GM12878 (cell line): Measurements from ENCODE around the gene TRIL. TPM values are rescaled to one million over a fixed set of nuclear protein-coding genes. Genes with fewer than 3 reads are reported as not detected.

Source experiments
- ATAC-seq: fragments of 200-7000 bp; cut with Tn5 transposase; 3 replicates; pipeline ENCODE4 v1.9.1; 2020; ENCODE audit warnings: mild to moderate bottlenecking, moderate library complexity
- BruUV-seq: library from RNA; stranded (reverse); fragments of 400-500 nt; replicated peaks from 2 replicates; lab custom pipeline; 2021; lab: Mats Ljungman, UMichigan
- CTCF ChIA-PET: fragments of 300-600 bp; sonication (Branson Sonifier 250); formaldehyde crosslinking; extraction: SDS; loops from one replicate; lab custom pipeline; 2021; ENCODE audit warnings: inconsistent platforms; lab: Yijun Ruan, JAX
- POLR2A ChIA-PET: fragments of 350-600 bp; formaldehyde crosslinking; extraction: SDS; loops from one replicate; lab custom pipeline; 2021; ENCODE audit warnings: inconsistent platforms; lab: Charles Lee
- RAD21 ChIA-PET: fragments of 300-600 bp; sonication (Branson Sonifier 250); formaldehyde crosslinking; loops from one replicate; lab custom pipeline; 2023; ENCODE audit warnings: antibody characterized with exemption; ENCODE audit not compliant: unreplicated experiment; lab: Charles Lee
- SMC1A ChIA-PET: fragments of 300-600 bp; sonication (Branson Sonifier 250); formaldehyde crosslinking; loops from one replicate; lab custom pipeline; 2023; ENCODE audit not compliant: unreplicated experiment, uncharacterized antibody; lab: Charles Lee
- DNase-seq: peaks from one replicate; pipeline ENCODE4 v3.0.0-alpha.2; 2011; ENCODE audit warnings: low read depth, low spot score
- FAIRE-seq: peaks from 3 replicates; lab custom pipeline; 2011; peaks lifted over from hg19 to GRCh38; lab: Jason Lieb, UNC
- H2AFZ ChIP-seq: 2 replicates; pipeline ENCODE4 v1.6.0; 2011; ENCODE audit warnings: low read depth, low read length, control low read depth; ENCODE audit not compliant: control insufficient read depth
- H3K27ac ChIP-seq: 2 replicates; pipeline ENCODE4 v1.5.1; 2011; ENCODE audit warnings: control low read depth; ENCODE audit not compliant: control insufficient read depth, insufficient read depth
- H3K27me3 ChIP-seq, 2 experiments: replicated peaks in 1 of 2; 2 replicates each; pipeline versions ENCODE4 v1.6.0 to v1.6.1; 2011; ENCODE audit warnings: low read length in 1 of 2; ENCODE audit not compliant: control insufficient read depth in 2 of 2, insufficient read depth in 2 of 2
- H3K36me3 ChIP-seq, 2 experiments: 2 replicates each; pipeline ENCODE4 v1.5.1; 2011; ENCODE audit warnings: low read length in 1 of 2; ENCODE audit not compliant: control insufficient read depth in 2 of 2, insufficient read depth in 2 of 2
- H3K4me1 ChIP-seq: 2 replicates; pipeline ENCODE4 v1.6.1; 2011; ENCODE audit warnings: mild to moderate bottlenecking, low read length, moderate library complexity, mixed read lengths; ENCODE audit not compliant: control insufficient read depth, insufficient read depth
- H3K4me2 ChIP-seq: 2 replicates; pipeline ENCODE4 v1.6.0; 2011; ENCODE audit warnings: control low read depth; ENCODE audit not compliant: control insufficient read depth, insufficient read depth
- H3K4me3 ChIP-seq: fragments of 200-600 bp; sonication (generic); 2 replicates; pipeline ENCODE4 v1.5.1; 2016
- H3K79me2 ChIP-seq: 2 replicates; pipeline ENCODE4 v1.6.0; 2011; ENCODE audit warnings: low read length; ENCODE audit not compliant: control insufficient read depth, insufficient read depth
- H3K9ac ChIP-seq: 2 replicates; pipeline ENCODE4 v1.8.0; 2011; ENCODE audit warnings: low read length, control low read depth, mixed read lengths; ENCODE audit not compliant: control insufficient read depth, insufficient read depth
- H3K9me3 ChIP-seq: replicated peaks from 3 replicates; pipeline ENCODE4 v1.5.1; 2011; ENCODE audit warnings: mild to moderate bottlenecking, low read length; ENCODE audit not compliant: control insufficient read depth, insufficient read depth
- H4K20me1 ChIP-seq: 2 replicates; pipeline ENCODE4 v1.6.0; 2011; ENCODE audit not compliant: control insufficient read depth, insufficient read depth
- ATF7 ChIP-seq: fragments of 450-650 bp; IDR thresholded peaks from 2 replicates; pipeline ENCODE4 v1.6.1; 2016; ENCODE audit warnings: low read depth, mild to moderate bottlenecking
- HDAC2 ChIP-seq: fragments of 200-600 bp; sonication (generic); IDR thresholded peaks from 2 replicates; pipeline ENCODE4 v1.6.1; 2017
- IKZF1 ChIP-seq: fragments of 450-650 bp; conservative IDR thresholded peaks from 2 replicates; pipeline ENCODE4 v1.6.1; 2017; ENCODE audit warnings: antibody characterized with exemption, mild to moderate bottlenecking
- SIN3A ChIP-seq: IDR thresholded peaks from 2 replicates; pipeline ENCODE4 v1.6.1; 2012; ENCODE audit warnings: low read depth, low read length, improper control_type of control experiment
- SPI1 ChIP-seq: IDR thresholded peaks from 2 replicates; pipeline ENCODE4 v1.6.1; 2011; ENCODE audit warnings: low read depth, mild to moderate bottlenecking, low read length, moderate library complexity, borderline replicate concordance; ENCODE audit not compliant: insufficient read depth
- SUZ12 ChIP-seq: fragments of 200-600 bp; sonication (generic); IDR thresholded peaks from one replicate; pipeline ENCODE4 v1.6.1; 2018; ENCODE audit warnings: antibody characterized with exemption, mild to moderate bottlenecking; ENCODE audit not compliant: unreplicated experiment
- TCF7 ChIP-seq: IDR thresholded peaks from 2 replicates; pipeline ENCODE4 v1.6.1; 2014; ENCODE audit warnings: antibody characterized with exemption, borderline replicate concordance
- YY1 ChIP-seq: IDR thresholded peaks from 2 replicates; pipeline ENCODE4 v1.6.1; 2011; ENCODE audit warnings: low read depth, mild to moderate bottlenecking, low read length
- ZNF384 ChIP-seq: IDR thresholded peaks from 2 replicates; pipeline ENCODE4 v1.6.1; 2012; ENCODE audit warnings: low read depth, mild to moderate bottlenecking, low read length, improper control_type of control experiment, borderline replicate concordance
- WGBS: methylation state at CpG from one replicate; pipeline ENCODE4 v1.1.6; 2016; ENCODE audit warnings: low lambda C conversion rate; ENCODE audit not compliant: insufficient replicate concordance, insufficient coverage; ENCODE audit errors: missing lambda C conversion rate; 5-methylcytosine and 5-hydroxymethylcytosine counted together
- in situ Hi-C: fragments of 300-500 bp; cut with MboI; formaldehyde crosslinking; loops from 9 replicates; pipeline ENCODE4 v1.14.3; 2018; ENCODE audit warnings: mixed read lengths
- intact Hi-C: fragments of 100-400 bp; cut with micrococcal nuclease; formaldehyde crosslinking; loops from one replicate; pipeline ENCODE4 v1.14.2; 2022; ENCODE audit not compliant: unreplicated experiment
- polyA plus RNA-seq, 11 experiments: library from polyadenylated mRNA; depleted of rRNA in 4 of 11; unstranded in 6 of 11; stranded (reverse) in 5 of 11; fragments of >200 nt; fragmentation: Nextera tagmentation in 4 of 11; fragmentation: Illumina TruSeq in 1 of 11; extraction: Ambion mirVana in 4 of 11; extraction: Trizol in 1 of 11; gene quantifications; 1 replicate in 1 of 11; 2 replicates in 10 of 11; pipeline versions ENCODE4 v1.2.1 to v1.2.3, GENCODE V29; 2011 to 2016; ENCODE audit warnings: inconsistent platforms in 2 of 11, missing spikeins in 2 of 11, low read depth in 1 of 11
- total RNA-seq, 4 experiments: library from RNA; depleted of rRNA in 3 of 4; stranded (reverse); fragments of >200 nt in 3 of 4; fragmentation: Illumina TruSeq in 1 of 4; extraction: Trizol in 1 of 4; gene quantifications; 2 replicates each; pipeline versions ENCODE4 v1.2.1 to v1.2.3, GENCODE V29; 2013 to 2021
- TF ChIP-seq, protein P1 (sequence below): IDR thresholded peaks from 2 replicates; pipeline ENCODE4 v1.6.1; 2012; ENCODE audit warnings: improper control_type of control experiment, low read depth, low read length; ENCODE audit not compliant: insufficient replicate concordance
- TF ChIP-seq, protein P2 (sequence below): IDR thresholded peaks from 2 replicates; pipeline ENCODE4 v1.6.1; 2011; ENCODE audit warnings: borderline replicate concordance, low read depth, mild to moderate bottlenecking, moderate library complexity, low read length; ENCODE audit not compliant: insufficient read depth, poor library complexity, severe bottlenecking

TRIL gene
- total and polyA plus RNA-seq, 10 of the 15 experiments (the other 5 are each of a cell fraction or from before 2014, with no cell fraction given), result not detected

DNA sequence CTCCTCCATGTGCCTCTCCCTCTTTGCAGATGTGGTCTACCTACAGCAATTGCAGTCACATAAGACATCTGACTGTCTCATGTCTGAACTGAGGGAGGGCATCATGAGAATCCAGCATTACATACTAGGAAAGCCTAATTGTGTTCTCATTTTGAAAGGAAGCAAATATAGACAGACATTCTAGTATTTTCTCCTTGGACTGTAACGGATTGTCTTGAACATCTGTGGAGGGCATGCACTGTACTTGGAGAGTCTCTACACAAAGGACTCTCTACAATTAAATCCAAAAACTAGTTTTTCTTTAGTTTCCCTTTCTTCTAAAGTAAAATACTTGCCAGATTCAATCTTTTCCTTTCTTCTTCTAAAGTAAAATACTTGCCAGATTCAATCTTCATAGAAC, 34.7 kb upstream of the TRIL start (continued):
- no peak for TF ChIP-seq SIN3A
- TF ChIP-seq ZNF384, result no peak
- TF ChIP-seq TCF7, result no peak
- no peak for TF ChIP-seq IKZF1
- no peak for TF ChIP-seq YY1
- TF ChIP-seq ATF7, result no peak
- no peak for TF ChIP-seq SPI1
- no peak for TF ChIP-seq HDAC2

DNA sequence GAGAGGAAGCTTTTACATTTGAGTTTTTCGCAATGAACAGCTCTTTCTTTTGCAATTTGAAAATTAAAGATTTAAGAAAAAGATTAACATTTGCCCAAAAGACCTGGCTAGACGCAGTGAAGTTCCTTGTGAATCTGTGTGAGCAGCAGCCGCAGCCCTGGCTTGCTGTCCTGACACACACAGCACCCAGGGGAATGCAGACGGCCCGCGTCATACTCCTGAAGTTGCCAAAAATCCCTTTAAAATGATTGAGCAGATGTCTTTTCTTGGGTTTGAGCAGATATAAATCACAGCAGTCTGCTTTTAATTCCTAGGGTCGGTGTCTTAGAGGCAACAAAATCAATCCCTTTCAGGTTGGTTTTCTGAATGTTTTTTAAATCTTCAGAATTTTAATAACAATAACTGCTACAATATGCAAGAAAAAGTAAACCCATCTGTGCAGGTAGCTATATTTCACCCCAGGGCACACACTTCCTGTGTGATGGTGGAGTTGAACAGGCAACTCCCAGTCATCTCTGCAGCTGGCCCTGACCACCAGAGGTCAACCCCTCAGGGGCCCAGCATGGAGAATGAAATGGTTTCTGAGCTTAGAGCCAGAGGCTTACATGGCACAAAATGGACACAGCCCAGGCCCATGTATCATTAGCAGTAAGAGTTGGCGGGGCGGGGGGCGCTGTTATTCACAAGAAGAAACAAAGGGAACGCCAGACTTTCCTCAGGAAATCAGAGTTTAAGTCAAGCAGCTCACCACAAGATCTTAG, 32.2 kb upstream of the TRIL start:
- H3K27me3 ChIP-seq, result peaks cover 0 to 2% of the 10 kb centered on the region in 2 experiments; a peak in 1 of 4 replicates
- ChIA-PET POLR2A (no interaction called here), SMC1A (no interaction called here), RAD21 (no interaction called here), CTCF (no interaction called here)
- WGBS, result 58% methylated on average over 11 of the region's 11 CpGs
- FAIRE-seq (no peak), ATAC-seq (no peak), DNase-seq (no peak)
- no peaks in the 10 kb centered on the region for H3K36me3 ChIP-seq
- H3K4me2 ChIP-seq, result no peak overlapping the region
- H2AFZ ChIP-seq, result no peak overlapping the region
- in situ Hi-C loops, result no loop called here
- intact Hi-C loops, result no loop called here
- no peak overlapping the region for H3K9ac ChIP-seq
- TF ChIP-seq, protein P1, sequence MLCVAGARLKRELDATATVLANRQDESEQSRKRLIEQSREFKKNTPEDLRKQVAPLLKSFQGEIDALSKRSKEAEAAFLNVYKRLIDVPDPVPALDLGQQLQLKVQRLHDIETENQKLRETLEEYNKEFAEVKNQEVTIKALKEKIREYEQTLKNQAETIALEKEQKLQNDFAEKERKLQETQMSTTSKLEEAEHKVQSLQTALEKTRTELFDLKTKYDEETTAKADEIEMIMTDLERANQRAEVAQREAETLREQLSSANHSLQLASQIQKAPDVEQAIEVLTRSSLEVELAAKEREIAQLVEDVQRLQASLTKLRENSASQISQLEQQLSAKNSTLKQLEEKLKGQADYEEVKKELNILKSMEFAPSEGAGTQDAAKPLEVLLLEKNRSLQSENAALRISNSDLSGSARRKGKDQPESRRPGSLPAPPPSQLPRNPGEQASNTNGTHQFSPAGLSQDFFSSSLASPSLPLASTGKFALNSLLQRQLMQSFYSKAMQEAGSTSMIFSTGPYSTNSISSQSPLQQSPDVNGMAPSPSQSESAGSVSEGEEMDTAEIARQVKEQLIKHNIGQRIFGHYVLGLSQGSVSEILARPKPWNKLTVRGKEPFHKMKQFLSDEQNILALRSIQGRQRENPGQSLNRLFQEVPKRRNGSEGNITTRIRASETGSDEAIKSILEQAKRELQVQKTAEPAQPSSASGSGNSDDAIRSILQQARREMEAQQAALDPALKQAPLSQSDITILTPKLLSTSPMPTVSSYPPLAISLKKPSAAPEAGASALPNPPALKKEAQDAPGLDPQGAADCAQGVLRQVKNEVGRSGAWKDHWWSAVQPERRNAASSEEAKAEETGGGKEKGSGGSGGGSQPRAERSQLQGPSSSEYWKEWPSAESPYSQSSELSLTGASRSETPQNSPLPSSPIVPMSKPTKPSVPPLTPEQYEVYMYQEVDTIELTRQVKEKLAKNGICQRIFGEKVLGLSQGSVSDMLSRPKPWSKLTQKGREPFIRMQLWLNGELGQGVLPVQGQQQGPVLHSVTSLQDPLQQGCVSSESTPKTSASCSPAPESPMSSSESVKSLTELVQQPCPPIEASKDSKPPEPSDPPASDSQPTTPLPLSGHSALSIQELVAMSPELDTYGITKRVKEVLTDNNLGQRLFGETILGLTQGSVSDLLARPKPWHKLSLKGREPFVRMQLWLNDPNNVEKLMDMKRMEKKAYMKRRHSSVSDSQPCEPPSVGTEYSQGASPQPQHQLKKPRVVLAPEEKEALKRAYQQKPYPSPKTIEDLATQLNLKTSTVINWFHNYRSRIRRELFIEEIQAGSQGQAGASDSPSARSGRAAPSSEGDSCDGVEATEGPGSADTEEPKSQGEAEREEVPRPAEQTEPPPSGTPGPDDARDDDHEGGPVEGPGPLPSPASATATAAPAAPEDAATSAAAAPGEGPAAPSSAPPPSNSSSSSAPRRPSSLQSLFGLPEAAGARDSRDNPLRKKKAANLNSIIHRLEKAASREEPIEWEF, result no peak
- TF ChIP-seq, protein P2, sequence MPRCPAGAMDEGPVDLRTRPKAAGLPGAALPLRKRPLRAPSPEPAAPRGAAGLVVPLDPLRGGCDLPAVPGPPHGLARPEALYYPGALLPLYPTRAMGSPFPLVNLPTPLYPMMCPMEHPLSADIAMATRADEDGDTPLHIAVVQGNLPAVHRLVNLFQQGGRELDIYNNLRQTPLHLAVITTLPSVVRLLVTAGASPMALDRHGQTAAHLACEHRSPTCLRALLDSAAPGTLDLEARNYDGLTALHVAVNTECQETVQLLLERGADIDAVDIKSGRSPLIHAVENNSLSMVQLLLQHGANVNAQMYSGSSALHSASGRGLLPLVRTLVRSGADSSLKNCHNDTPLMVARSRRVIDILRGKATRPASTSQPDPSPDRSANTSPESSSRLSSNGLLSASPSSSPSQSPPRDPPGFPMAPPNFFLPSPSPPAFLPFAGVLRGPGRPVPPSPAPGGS, result no peak
- TF ChIP-seq SUZ12, result no peak
- no peak overlapping the region for H3K4me3 ChIP-seq
- no TSS peak for BruUV-seq
- no peaks in the 10 kb centered on the region for H3K9me3 ChIP-seq
- H3K27ac ChIP-seq, result no peak overlapping the region
- H4K20me1 ChIP-seq, result no peaks in the 10 kb centered on the region
- no peaks in the 10 kb centered on the region for H3K79me2 ChIP-seq
- H3K4me1 ChIP-seq, result no peaks in the 10 kb centered on the region
